Stimulated activated naive CD8-positive, alpha-beta T cell treated with anti-CD3 and anti-CD28 coated beads, Interleukin-15, Interleukin-2, amounts not matched to agents 100 ng/mL and 50 ng/mL, for 24 hours (primary cell): Measurements from ENCODE around the gene UBALD2.
"Not testable (repeated sequence)": the region's sequence is repeated elsewhere in the genome, so short reads cannot be mapped to it uniquely, and the experiment has no call there.

Experiments
- H3K27ac Mint-ChIP-seq: one replicate; pipeline ENCODE4 v1.8.0; 2021; ENCODE audit warnings: mild to moderate bottlenecking, mixed read lengths
- H3K27me3 Mint-ChIP-seq: one replicate; pipeline ENCODE4 v1.8.0; 2021; ENCODE audit warnings: mixed read lengths
- H3K36me3 Mint-ChIP-seq: one replicate; pipeline ENCODE4 v1.8.0; 2021; ENCODE audit warnings: low read depth, mixed read lengths
- H3K4me1 Mint-ChIP-seq: one replicate; pipeline ENCODE4 v1.8.0; 2021; ENCODE audit warnings: low read depth, mixed read lengths
- H3K4me3 Mint-ChIP-seq: one replicate; pipeline ENCODE4 v1.8.0; 2021; ENCODE audit warnings: mild to moderate bottlenecking, mixed read lengths
- H3K9me3 Mint-ChIP-seq: one replicate; pipeline ENCODE4 v1.8.0; 2021; ENCODE audit warnings: mixed read lengths

Gene UBALD2

GRCh38 chr17:76252967-76253766 is 12.0 kb upstream of the UBALD2 start:
- H3K27me3 Mint-ChIP-seq, H3K36me3 Mint-ChIP-seq, H3K9me3 Mint-ChIP-seq: not testable (repeated sequence)
- Mint-ChIP-seq H3K4me3 (peak overlapping the region; percentile 32), H3K27ac (peak overlapping the region; percentile 92), H3K4me1 (peaks cover 50% of the 10 kb centered on the region)

- Mint-ChIP-seq H3K36me3 (no peaks in the 10 kb centered on the region), H3K4me1 (peaks cover 46% of the 10 kb centered on the region), H3K27me3 (no peaks in the 10 kb centered on the region), H3K9me3 (no peaks in the 10 kb centered on the region), H3K4me3 (no peak overlapping the region), H3K27ac (no peak overlapping the region)
Observed at GRCh38 chr17:76253841-76254240, 11.3 kb upstream of the UBALD2 start.

- Mint-ChIP-seq H3K27ac (no peak overlapping the region), H3K9me3 (no peaks in the 10 kb centered on the region), H3K36me3 (no peaks in the 10 kb centered on the region), H3K4me3 (no peak overlapping the region), H3K4me1 (peaks cover 46% of the 10 kb centered on the region), H3K27me3 (no peaks in the 10 kb centered on the region)
Observed at GRCh38 chr17:76254275-76254674, 10.9 kb upstream of the UBALD2 start.

- Mint-ChIP-seq H3K27ac (peak overlapping the region; percentile 87), H3K9me3 (no peaks in the 10 kb centered on the region), H3K4me1 (peaks cover 47% of the 10 kb centered on the region), H3K27me3 (no peaks in the 10 kb centered on the region), H3K36me3 (no peaks in the 10 kb centered on the region), H3K4me3 (peak overlapping the region; percentile 71)
Observed at GRCh38 chr17:76255801-76256429, 9.2 kb upstream of the UBALD2 start.

- H3K4me1 Mint-ChIP-seq: peaks cover 49% of the 10 kb centered on the region
- not testable (repeated sequence) for H3K9me3 Mint-ChIP-seq, H3K27me3 Mint-ChIP-seq, H3K36me3 Mint-ChIP-seq
- H3K27ac Mint-ChIP-seq: peak overlapping the region; percentile 87
- H3K4me3 Mint-ChIP-seq: peak overlapping the region; percentile 71
Observed at GRCh38 chr17:76256430-76257050, 8.6 kb upstream of the UBALD2 start.

GRCh38 chr17:76260220-76260619 is 4.9 kb upstream of the UBALD2 start:
- H3K4me3 Mint-ChIP-seq: no peak overlapping the region
- no peaks in the 10 kb centered on the region for H3K27me3 Mint-ChIP-seq
- peaks cover 57% of the 10 kb centered on the region for H3K4me1 Mint-ChIP-seq
- H3K36me3 Mint-ChIP-seq: no peaks in the 10 kb centered on the region
- no peaks in the 10 kb centered on the region for H3K9me3 Mint-ChIP-seq
- H3K27ac Mint-ChIP-seq: no peak overlapping the region

- no peaks in the 10 kb centered on the region for H3K36me3 Mint-ChIP-seq
- H3K27me3 Mint-ChIP-seq: no peaks in the 10 kb centered on the region
- no peak overlapping the region for H3K4me3 Mint-ChIP-seq
- H3K27ac Mint-ChIP-seq: no peak overlapping the region
- no peaks in the 10 kb centered on the region for H3K9me3 Mint-ChIP-seq
- H3K4me1 Mint-ChIP-seq: peaks cover 52% of the 10 kb centered on the region
Observed at GRCh38 chr17:76260669-76261068, 4.5 kb upstream of the UBALD2 start.

GRCh38 chr17:76261421-76262215 is 3.5 kb upstream of the UBALD2 start:
- H3K27me3 Mint-ChIP-seq: no peaks in the 10 kb centered on the region
- peaks cover 43% of the 10 kb centered on the region for H3K4me1 Mint-ChIP-seq
- no peak overlapping the region for H3K4me3 Mint-ChIP-seq
- no peaks in the 10 kb centered on the region for H3K9me3 Mint-ChIP-seq
- H3K27ac Mint-ChIP-seq: peak overlapping the region; percentile 93
- peaks cover 5% of the 10 kb centered on the region for H3K36me3 Mint-ChIP-seq

GRCh38 chr17:76262732-76263344 is 2.3 kb upstream of the UBALD2 start:
- Mint-ChIP-seq H3K36me3 (peaks cover 14% of the 10 kb centered on the region), H3K4me1 (peaks cover 43% of the 10 kb centered on the region), H3K27ac (peak overlapping the region; percentile 93), H3K27me3 (no peaks in the 10 kb centered on the region), H3K9me3 (no peaks in the 10 kb centered on the region), H3K4me3 (peak overlapping the region; percentile 63)

- H3K4me1 Mint-ChIP-seq: peaks cover 54% of the 10 kb centered on the region
- peaks cover 21% of the 10 kb centered on the region for H3K36me3 Mint-ChIP-seq
- peak overlapping the region; percentile 79 for H3K4me3 Mint-ChIP-seq
- H3K9me3 Mint-ChIP-seq: no peaks in the 10 kb centered on the region
- H3K27ac Mint-ChIP-seq: peak overlapping the region; percentile 93
- no peaks in the 10 kb centered on the region for H3K27me3 Mint-ChIP-seq
Observed at GRCh38 chr17:76263896-76264295, 1.3 kb upstream of the UBALD2 start.

GRCh38 chr17:76264425-76264754 is 758 bp upstream of the UBALD2 start:
- Mint-ChIP-seq H3K9me3 (no peaks in the 10 kb centered on the region), H3K27me3 (no peaks in the 10 kb centered on the region), H3K36me3 (peaks cover 26% of the 10 kb centered on the region), H3K27ac (peak overlapping the region; percentile 93), H3K4me1 (peaks cover 58% of the 10 kb centered on the region), H3K4me3 (peak overlapping the region; percentile 79)

- H3K4me3 Mint-ChIP-seq: peak overlapping the region; percentile 91
- H3K36me3 Mint-ChIP-seq: peaks cover 34% of the 10 kb centered on the region
- peak overlapping the region; percentile 89 for H3K27ac Mint-ChIP-seq
- H3K9me3 Mint-ChIP-seq: no peaks in the 10 kb centered on the region
- no peaks in the 10 kb centered on the region for H3K27me3 Mint-ChIP-seq
- H3K4me1 Mint-ChIP-seq: peaks cover 68% of the 10 kb centered on the region
Observed at GRCh38 chr17:76265624-76266243, 586 bp downstream of the UBALD2 start.

- Mint-ChIP-seq H3K9me3 (no peaks in the 10 kb centered on the region), H3K4me3 (peak overlapping the region; percentile 91), H3K27ac (peak overlapping the region; percentile 89), H3K36me3 (peaks cover 40% of the 10 kb centered on the region), H3K4me1 (peaks cover 69% of the 10 kb centered on the region), H3K27me3 (no peaks in the 10 kb centered on the region)
Observed at GRCh38 chr17:76266244-76266938, 1.2 kb downstream of the UBALD2 start.
